T-cell (primary cell): Measurements from ENCODE around the gene AMER1. TPM values are rescaled to one million over a fixed set of nuclear protein-coding genes. Genes with fewer than 3 reads are reported as not detected.

ENCODE experiments used
- ATAC-seq, 4 experiments: fragments of 200-7000 bp in 3 of 4; fragments of 150-1000 bp in 1 of 4; cut with Tn5 transposase; replicated peaks in 1 of 4; 1 replicate in 3 of 4; 2 replicates in 1 of 4; pipeline ENCODE4 v1.10.0; 2021; ENCODE audit warnings: moderate library complexity in 3 of 4, mild to moderate bottlenecking in 2 of 4, moderate number of reproducible peaks in 1 of 4
- CTCF ChIA-PET, 2 donors: fragments of 300-600 bp; sonication (Branson Sonifier 250); formaldehyde crosslinking; loops; one replicate each; lab custom pipeline; 2022; ENCODE audit warnings: antibody characterized with exemption in 2 of 2; lab: Charles Lee
- POLR2A ChIA-PET, 2 donors: fragments of 300-600 bp; sonication (Branson Sonifier 250); formaldehyde crosslinking; loops; one replicate each; lab custom pipeline; 2022; ENCODE audit warnings: antibody characterized with exemption in 2 of 2; lab: Charles Lee
- DNase-seq, 35 experiments: peaks; one replicate each; pipeline versions ENCODE4 v3.0.0 to v3.0.0-alpha.2; 2013 to 2023
- H3K27ac ChIP-seq: one replicate; pipeline ENCODE4 v1.5.1; 2013; ENCODE audit warnings: low read length
- H3K27me3 ChIP-seq, 2 experiments: replicated peaks in 1 of 2; 1 replicate in 1 of 2; 2 replicates in 1 of 2; pipeline versions ENCODE4 v1.6.1 to v1.7.0; 2013; ENCODE audit warnings: low read length in 1 of 2, mixed read lengths in 1 of 2; ENCODE audit not compliant: control insufficient read depth in 2 of 2, insufficient read depth in 2 of 2; ENCODE audit errors: extremely low read depth in 1 of 2
- H3K36me3 ChIP-seq, 2 donors: 1 replicate in 1 of 2; 2 replicates in 1 of 2; pipeline versions ENCODE4 v1.6.1 to v1.7.0; 2013; ENCODE audit warnings: low read length in 1 of 2; ENCODE audit not compliant: control insufficient read depth in 2 of 2, insufficient read depth in 1 of 2; ENCODE audit errors: extremely low read depth in 1 of 2
- H3K4me1 ChIP-seq, 2 experiments: 1 replicate in 1 of 2; 2 replicates in 1 of 2; pipeline versions ENCODE4 v1.6.1 to v1.7.0; 2013; ENCODE audit warnings: low read length in 2 of 2, mixed read lengths in 1 of 2; ENCODE audit not compliant: insufficient read depth in 2 of 2, control insufficient read depth in 1 of 2; ENCODE audit errors: extremely low read depth in 1 of 2
- H3K4me3 ChIP-seq, 2 donors: 1 replicate in 1 of 2; 2 replicates in 1 of 2; pipeline versions ENCODE4 v1.5.1 to v1.7.0; 2013; ENCODE audit warnings: mild to moderate bottlenecking in 2 of 2, low read length in 1 of 2, moderate library complexity in 1 of 2; ENCODE audit not compliant: control insufficient read depth in 1 of 2; ENCODE audit errors: extremely low read depth in 1 of 2
- H3K9me3 ChIP-seq: 2 replicates; pipeline ENCODE4 v1.7.0; 2013
- H3K27ac Mint-ChIP-seq, 2 donors: one replicate each; pipeline ENCODE4 v1.8.0; 2020 to 2021; ENCODE audit warnings: mild to moderate bottlenecking in 2 of 2, mixed read lengths in 2 of 2
- H3K27me3 Mint-ChIP-seq, 2 donors: one replicate each; pipeline ENCODE4 v1.8.0; 2021 to 2022; ENCODE audit warnings: mixed read lengths in 2 of 2
- H3K36me3 Mint-ChIP-seq: one replicate; pipeline ENCODE4 v1.8.0; 2021; ENCODE audit warnings: mixed read lengths
- H3K4me1 Mint-ChIP-seq, 3 donors: one replicate each; pipeline ENCODE4 v1.8.0; 2020 to 2022; ENCODE audit warnings: mixed read lengths in 3 of 3, mild to moderate bottlenecking in 1 of 3
- H3K4me3 Mint-ChIP-seq, 3 donors: one replicate each; pipeline ENCODE4 v1.8.0; 2020 to 2022; ENCODE audit warnings: mild to moderate bottlenecking in 3 of 3, mixed read lengths in 3 of 3, moderate library complexity in 3 of 3
- H3K9me3 Mint-ChIP-seq, 3 donors: one replicate each; pipeline ENCODE4 v1.8.0; 2020 to 2022; ENCODE audit warnings: mixed read lengths in 3 of 3
- WGBS: methylation state at CpG from one replicate; pipeline ENCODE4 v1.1.5; 2013; ENCODE audit warnings: missing lambda C conversion rate; ENCODE audit not compliant: insufficient coverage; 5-methylcytosine and 5-hydroxymethylcytosine counted together
- total RNA-seq, 35 experiments: library from RNA in 6 of 35; stranded (reverse) in 6 of 35; fragments of 120-200 nt in 1 of 35; gene quantifications; one replicate each; pipeline versions ENCODE4 v1.2.1 to v1.2.4 and lab custom pipeline; 2013 to 2026

Gene AMER1
- total RNA-seq, 5 donors from 2014 or later (not counting 1 experiment from before 2014, with no cell fraction given) = 3.6 to 5.7 (median 4.9) TPM

DNA sequence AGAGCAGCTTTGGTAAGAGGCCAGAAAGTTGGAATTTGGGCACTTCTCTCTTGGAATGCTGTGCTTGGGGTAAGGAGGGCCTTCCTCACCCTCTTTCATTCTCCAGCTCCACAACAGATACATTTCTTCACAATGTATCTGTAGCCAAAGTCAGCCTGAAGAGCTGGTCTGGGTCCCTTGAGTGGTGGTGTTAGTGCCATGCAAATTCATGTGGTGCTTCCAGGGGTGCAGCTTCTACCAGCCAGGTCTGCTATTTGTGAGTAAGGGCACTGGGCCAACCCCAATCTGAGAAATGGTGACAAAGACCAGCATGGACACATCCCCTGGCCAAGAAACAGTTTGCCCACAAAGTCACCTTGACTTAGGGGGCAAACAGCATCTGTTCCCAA, 17.8 kb downstream of the AMER1 start:
- H3K4me1 ChIP-seq = no peaks in the 10 kb centered on the region
- no peak overlapping the region for H3K4me3 Mint-ChIP-seq
- H3K36me3 Mint-ChIP-seq = peaks cover 26% of the 10 kb centered on the region
- no peaks in the 10 kb centered on the region for H3K4me1 Mint-ChIP-seq
- POLR2A ChIA-PET = no interaction called here
- ATAC-seq (no peak), DNase-seq (no peak)
- CTCF ChIA-PET = no interaction called here
- H3K36me3 ChIP-seq = peaks cover 0 to 6% of the 10 kb centered on the region in 2 donors
- no peak overlapping the region for H3K27ac Mint-ChIP-seq
- no peak overlapping the region for H3K4me3 ChIP-seq
- H3K9me3 ChIP-seq = no peaks in the 10 kb centered on the region
- H3K27me3 ChIP-seq = no peaks in the 10 kb centered on the region
- H3K9me3 Mint-ChIP-seq = no peaks in the 10 kb centered on the region
- no peak overlapping the region for H3K27ac ChIP-seq
- no peaks in the 10 kb centered on the region for H3K27me3 Mint-ChIP-seq

DNA sequence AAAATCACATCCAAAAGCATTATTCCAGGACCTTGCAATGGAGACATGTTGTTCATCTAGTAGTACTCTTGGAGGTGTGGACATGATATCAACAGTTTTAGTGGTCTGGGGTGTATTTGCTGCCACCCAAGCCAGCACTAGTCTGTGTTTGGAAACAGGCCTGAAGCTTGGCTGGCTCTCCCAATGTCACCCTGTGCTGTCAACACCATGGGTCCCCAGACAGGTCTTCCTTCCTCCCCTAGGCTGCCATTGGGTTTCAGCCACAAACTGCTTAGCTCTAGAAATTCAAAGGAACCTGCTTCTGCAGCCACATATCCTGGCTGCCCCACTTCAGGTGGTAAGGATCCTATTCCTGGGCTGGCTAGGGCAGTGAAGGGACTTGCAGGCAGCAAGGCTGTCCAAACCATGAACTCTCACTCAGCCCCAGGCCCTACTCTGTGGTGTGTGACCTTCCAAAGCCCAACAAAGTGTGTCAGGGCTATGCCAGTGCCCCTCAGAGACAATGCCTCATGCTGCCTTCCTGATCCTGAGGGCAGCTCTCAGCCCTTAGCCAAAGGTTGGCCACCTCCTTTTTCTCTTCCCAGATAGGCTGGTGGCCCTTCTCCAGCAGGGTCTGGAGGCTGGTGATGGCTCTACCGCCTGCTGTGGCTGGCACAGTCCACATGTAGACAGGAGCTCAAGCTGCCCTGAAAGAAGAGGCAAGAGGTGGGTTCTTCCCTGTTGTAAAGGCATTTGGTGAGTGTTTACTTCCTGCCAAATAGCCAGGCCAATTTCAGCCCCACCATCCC, 18.3 kb downstream of the AMER1 start:
- no peak overlapping the region for H3K27ac Mint-ChIP-seq
- no CpG with 5 or more reads among the region's 1 CpG for WGBS
- CTCF ChIA-PET = no interaction called here
- ATAC-seq = no peak
- H3K27me3 Mint-ChIP-seq = no peaks in the 10 kb centered on the region
- no peaks in the 10 kb centered on the region for H3K9me3 ChIP-seq
- no peak overlapping the region for H3K4me3 ChIP-seq
- H3K36me3 Mint-ChIP-seq = peaks cover 22% of the 10 kb centered on the region
- peaks cover 0 to under 1% of the 10 kb centered on the region in 2 donors for H3K36me3 ChIP-seq
- H3K4me3 Mint-ChIP-seq = no peak overlapping the region
- no peaks in the 10 kb centered on the region for H3K27me3 ChIP-seq
- DNase-seq = no peak
- H3K4me1 ChIP-seq = no peaks in the 10 kb centered on the region
- H3K9me3 Mint-ChIP-seq = no peaks in the 10 kb centered on the region
- H3K27ac ChIP-seq = no peak overlapping the region
- POLR2A ChIA-PET = no interaction called here
- H3K4me1 Mint-ChIP-seq = no peaks in the 10 kb centered on the region

- H3K27ac ChIP-seq = no peak overlapping the region
- H3K9me3 ChIP-seq = no peaks in the 10 kb centered on the region
- Mint-ChIP-seq H3K9me3 (no peaks in the 10 kb centered on the region), H3K4me3 (no peak overlapping the region), H3K27me3 (no peaks in the 10 kb centered on the region), H3K4me1 (no peaks in the 10 kb centered on the region), H3K36me3 (no peaks in the 10 kb centered on the region), H3K27ac (no peak overlapping the region)
- H3K27me3 ChIP-seq = no peaks in the 10 kb centered on the region
- POLR2A ChIA-PET = no interaction called here
- WGBS = no CpG with 5 or more reads among the region's 2 CpGs
- H3K4me1 ChIP-seq = no peaks in the 10 kb centered on the region
- ATAC-seq (no peak), DNase-seq (no peak)
- no peak overlapping the region for H3K4me3 ChIP-seq
- no peaks in the 10 kb centered on the region for H3K36me3 ChIP-seq
- CTCF ChIA-PET = no interaction called here
These were observed 21.1 kb downstream of the AMER1 start for GRCh38 chrX:64184396-64184795.

GRCh38 chrX:64182208-64182607, 23.3 kb downstream of the AMER1 start:
- ChIA-PET POLR2A (no interaction called here), CTCF (interaction anchor here (0.5 to 0.6 kb wide), 2 partner anchors 33 to 422 kb away, joined by 3 to 4 read pairs; no protein-coding TSS in a partner anchor)
- no peak for ATAC-seq
- no peaks in the 10 kb centered on the region for H3K27me3 Mint-ChIP-seq
- H3K4me3 Mint-ChIP-seq = no peak overlapping the region
- peaks cover 5% of the 10 kb centered on the region for H3K36me3 Mint-ChIP-seq
- H3K27ac ChIP-seq = no peak overlapping the region
- no CpG with 5 or more reads among the region's 2 CpGs for WGBS
- H3K27ac Mint-ChIP-seq = no peak overlapping the region
- no peaks in the 10 kb centered on the region for H3K4me1 Mint-ChIP-seq
- no peaks in the 10 kb centered on the region for H3K27me3 ChIP-seq
- no peaks in the 10 kb centered on the region for H3K9me3 ChIP-seq
- H3K4me1 ChIP-seq = no peaks in the 10 kb centered on the region
- H3K36me3 ChIP-seq = no peaks in the 10 kb centered on the region
- H3K9me3 Mint-ChIP-seq = no peaks in the 10 kb centered on the region
- no peak for DNase-seq
- no peak overlapping the region for H3K4me3 ChIP-seq

GRCh38 chrX:64176876-64177275, 28.6 kb downstream of the AMER1 start:
- no peaks in the 10 kb centered on the region for H3K4me1 ChIP-seq
- H3K4me3 ChIP-seq = no peak overlapping the region
- ChIA-PET POLR2A (no interaction called here), CTCF (no interaction called here)
- Mint-ChIP-seq H3K4me1 (no peaks in the 10 kb centered on the region), H3K27me3 (peaks cover 0 to 4% of the 10 kb centered on the region in 2 donors), H3K36me3 (peaks cover 5% of the 10 kb centered on the region), H3K9me3 (no peaks in the 10 kb centered on the region), H3K4me3 (no peak overlapping the region), H3K27ac (no peak overlapping the region)
- no peaks in the 10 kb centered on the region for H3K9me3 ChIP-seq
- no peak for ATAC-seq
- no peaks in the 10 kb centered on the region for H3K36me3 ChIP-seq
- no peak for DNase-seq
- H3K27me3 ChIP-seq = no peaks in the 10 kb centered on the region
- H3K27ac ChIP-seq = no peak overlapping the region

DNA sequence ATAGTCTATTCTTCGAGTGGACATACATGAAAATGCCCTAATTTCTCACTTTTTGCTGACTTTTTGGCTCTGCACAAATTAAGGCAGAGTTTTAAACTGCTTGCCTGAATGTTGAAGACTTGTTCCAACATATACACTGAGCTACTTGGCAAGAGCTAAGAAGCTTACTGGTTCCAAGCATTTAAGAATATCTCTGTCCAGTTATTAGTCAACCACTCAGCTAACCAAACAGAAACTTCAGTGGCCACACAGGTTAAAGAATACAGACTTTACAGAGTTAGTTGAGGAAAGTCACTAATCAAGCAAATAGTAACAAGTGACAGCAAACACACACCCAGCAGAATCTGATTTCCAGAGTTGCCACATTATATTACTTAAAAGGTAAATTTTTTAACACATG, 35.5 kb downstream of the AMER1 start:
- Histone ChIP-seq H3K4me3 (no peak overlapping the region), H3K9me3 (no peaks in the 10 kb centered on the region), H3K4me1 (no peaks in the 10 kb centered on the region), H3K36me3 (no peaks in the 10 kb centered on the region), H3K27ac (no peak overlapping the region), H3K27me3 (no peaks in the 10 kb centered on the region)
- no peak overlapping the region for H3K27ac Mint-ChIP-seq
- WGBS = no CpG with 5 or more reads among the region's 1 CpG
- POLR2A ChIA-PET = interaction anchor here (0.6 kb wide), 2 partner anchors 789 to 1374 kb away, joined by 4 to 6 read pairs; no protein-coding TSS in a partner anchor
- CTCF ChIA-PET = no interaction called here
- H3K27me3 Mint-ChIP-seq = peaks cover 0 to 14% of the 10 kb centered on the region in 2 donors
- peaks cover 0 to 5% (median 0%) of the 10 kb centered on the region in 3 donors for H3K9me3 Mint-ChIP-seq
- no peaks in the 10 kb centered on the region for H3K36me3 Mint-ChIP-seq
- ATAC-seq (no peak), DNase-seq (no peak)
- no peak overlapping the region for H3K4me3 Mint-ChIP-seq
- H3K4me1 Mint-ChIP-seq = no peaks in the 10 kb centered on the region
